Astrocyte (in vitro differentiated cells and primary cell): Measurements from ENCODE around the gene DGKG.

Source experiments
- CTCF ChIP-seq: IDR thresholded peaks from 2 replicates; pipeline ENCODE4 v1.5.1; 2011; ENCODE audit warnings: low read depth, mild to moderate bottlenecking, inconsistent platforms, low read length, moderate library complexity; ENCODE audit not compliant: insufficient read depth
- EZH2 ChIP-seq: IDR thresholded peaks from 2 replicates; pipeline ENCODE4 v1.6.1; 2012; ENCODE audit warnings: mild to moderate bottlenecking, low read length, inconsistent platforms; ENCODE audit not compliant: insufficient read depth

GRCh38 chr3:186208296-186208989, 153.6 kb downstream of the DGKG start:
- TF ChIP-seq CTCF (no peak), EZH2 (no peak)
